ENCODE results near the gene C1D.
A peak's percentile ranks its signal among the peaks of the same experiment; 100 is the strongest.

GRCh38 chr2:68031542-68032160 lies 31.2 kb downstream of the C1D start:
- peak; percentile 29 to 63 for TF ChIP-seq CTCF (conservative IDR thresholded peaks at IDR 0.05 in 1 of 2, IDR thresholded peaks at IDR 0.05 in 1 of 2; ENCODE audit: low read depth in 1 of 2, low read length in 2 of 2)
- no peak for TF ChIP-seq EZH2 (IDR thresholded peaks at IDR 0.05; ENCODE audit: low read length, missing control alignments)

Data from fibroblast of lung (primary cell).